Neural progenitor cell (in vitro differentiated cells): ENCODE results near the gene ANO4.

Experiments
- CTCF ChIP-seq: fragments of 200-600 bp; sonication (generic); IDR thresholded peaks from 2 replicates; pipeline ENCODE4 v1.5.1; 2017; ENCODE audit warnings: antibody characterized with exemption, mild to moderate bottlenecking
- EZH2 ChIP-seq: fragments of 200-600 bp; sonication (generic); IDR thresholded peaks from 2 replicates; pipeline ENCODE4 v1.6.1; 2017; ENCODE audit warnings: antibody characterized with exemption, mild to moderate bottlenecking, moderate library complexity

GRCh38 chr12:101018540-101018939, 224.0 kb downstream of the ANO4 start:
- TF ChIP-seq CTCF (no peak), EZH2 (no peak)
